ENCODE measurements around the gene CDH4.

The CDH4 gene

GRCh38 chr20:61559706-61560315 lies 307.8 kb downstream of the CDH4 start:
- Mint-ChIP-seq H3K36me3 (no peaks in the 10 kb centered on the region), H3K4me1 (no peaks in the 10 kb centered on the region), H3K9me3 (no peaks in the 10 kb centered on the region), H3K27ac (no peak overlapping the region), H3K4me3 (no peak overlapping the region)
- ATAC-seq (no peak), DNase-seq (ENCODE audit: low spot score in 2 of 2) (no peak)

DNA sequence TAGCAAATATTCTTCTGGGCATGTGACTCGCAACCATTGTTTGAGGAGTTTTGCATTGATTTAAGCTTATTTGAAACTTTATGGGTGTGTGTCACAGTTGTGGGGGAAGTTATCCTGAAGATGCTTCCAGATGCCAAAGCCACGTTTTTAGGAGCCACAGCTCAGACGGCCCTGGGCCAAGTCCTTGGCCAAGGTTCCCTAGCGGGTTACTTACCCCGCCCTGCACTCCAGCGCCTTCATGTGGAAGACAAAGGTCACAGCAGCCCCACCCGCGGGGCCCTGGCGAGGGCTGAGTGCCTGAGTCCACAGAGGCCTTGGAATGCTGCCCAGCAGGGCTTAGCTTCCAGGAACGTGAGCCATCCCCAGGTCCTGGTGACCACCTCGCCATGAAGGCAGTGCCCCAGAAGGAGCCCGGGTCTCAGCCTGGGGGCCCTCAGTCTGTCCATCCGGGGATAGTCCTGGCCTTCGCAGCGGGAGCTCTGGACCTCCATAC lies 308.3 kb downstream of the CDH4 start:
- no peaks in the 10 kb centered on the region for H3K9me3 Mint-ChIP-seq
- DNase-seq (ENCODE audit: low spot score in 2 of 2): no peak
- no peak overlapping the region for H3K4me3 Mint-ChIP-seq
- no peaks in the 10 kb centered on the region for H3K36me3 Mint-ChIP-seq
- H3K27ac Mint-ChIP-seq: no peak overlapping the region
- ATAC-seq: no peak
- H3K4me1 Mint-ChIP-seq: no peaks in the 10 kb centered on the region

DNA sequence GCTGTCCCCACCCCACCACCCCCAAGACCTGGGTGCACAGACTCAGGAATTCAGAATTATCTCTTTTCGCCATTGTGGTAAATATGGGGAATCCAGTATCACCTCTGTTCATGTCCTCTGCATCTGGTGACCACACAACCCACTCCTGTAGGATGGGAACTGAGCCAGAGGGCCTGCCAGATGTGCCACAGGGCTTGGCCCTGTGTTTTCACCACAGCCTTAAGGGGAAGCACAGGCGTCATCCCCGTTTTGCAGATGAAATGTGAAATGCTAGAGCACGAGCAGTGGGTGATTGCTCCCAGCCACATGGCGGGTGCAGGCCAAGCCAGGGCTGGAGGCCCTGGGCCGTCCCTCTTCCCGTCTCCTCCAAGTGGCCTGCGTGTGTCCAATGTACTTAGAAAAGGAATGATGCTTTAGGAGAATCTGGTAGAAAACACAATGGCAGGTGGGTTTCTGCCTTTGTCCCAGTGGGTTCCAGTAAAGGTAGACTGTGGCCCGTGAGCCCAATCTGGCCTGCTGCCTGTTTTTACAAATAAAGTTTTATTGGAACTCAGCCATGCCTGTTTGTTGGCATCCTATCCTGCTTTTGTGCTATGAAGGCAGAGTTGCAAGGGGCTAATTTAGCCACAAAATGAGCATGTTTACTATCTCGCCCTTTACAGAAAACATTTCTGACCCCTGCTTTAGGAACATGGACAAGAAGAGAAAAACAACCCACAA lies 309.2 kb downstream of the CDH4 start:
- no peaks in the 10 kb centered on the region for H3K36me3 Mint-ChIP-seq
- H3K4me3 Mint-ChIP-seq: no peak overlapping the region
- no peaks in the 10 kb centered on the region for H3K4me1 Mint-ChIP-seq
- DNase-seq (ENCODE audit: low spot score in 2 of 2) (no peak), ATAC-seq (no peak)
- no peak overlapping the region for H3K27ac Mint-ChIP-seq
- H3K9me3 Mint-ChIP-seq: no peaks in the 10 kb centered on the region

GRCh38 chr20:61562491-61562890 lies 310.4 kb downstream of the CDH4 start:
- Mint-ChIP-seq H3K4me3 (no peak overlapping the region), H3K27ac (no peak overlapping the region), H3K4me1 (no peaks in the 10 kb centered on the region), H3K36me3 (no peaks in the 10 kb centered on the region), H3K9me3 (no peaks in the 10 kb centered on the region)
- DNase-seq (ENCODE audit: low spot score in 2 of 2): no peak
- ATAC-seq: no peak

DNA sequence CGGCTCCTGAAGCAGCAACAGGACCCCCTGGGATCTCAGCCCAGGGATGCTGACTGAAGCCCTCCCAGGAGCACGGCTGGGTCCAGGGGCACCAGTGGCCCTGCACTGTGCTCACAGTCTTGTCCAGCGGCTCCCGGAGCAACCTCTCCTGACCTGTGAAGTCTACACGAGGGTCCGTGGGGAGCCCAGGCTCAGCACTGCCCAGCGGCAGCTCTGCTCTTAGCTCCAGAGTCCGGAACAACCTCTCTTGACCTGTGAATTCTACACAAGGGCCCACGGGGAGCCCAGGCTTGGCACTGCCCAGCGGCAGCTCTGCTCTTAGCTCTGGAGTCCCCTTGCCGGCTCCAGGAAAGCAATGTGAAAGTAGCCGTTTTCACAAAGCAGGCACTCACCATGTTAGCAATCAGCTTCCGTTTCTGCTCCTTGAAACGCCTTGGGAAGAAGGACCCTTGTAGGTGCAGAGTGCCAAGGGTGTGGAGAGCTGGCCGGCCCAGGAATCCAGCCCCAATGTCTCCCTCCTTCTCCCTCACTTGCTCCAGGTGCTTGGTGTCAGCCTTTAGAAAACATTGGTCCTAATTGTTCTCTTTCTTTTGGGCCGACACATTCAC lies 310.9 kb downstream of the CDH4 start:
- no peak for ATAC-seq
- Mint-ChIP-seq H3K27ac (no peak overlapping the region), H3K4me3 (no peak overlapping the region), H3K9me3 (no peaks in the 10 kb centered on the region), H3K4me1 (no peaks in the 10 kb centered on the region), H3K36me3 (no peaks in the 10 kb centered on the region)
- DNase-seq (ENCODE audit: low spot score in 2 of 2): no peak

GRCh38 chr20:61564628-61565027 lies 312.6 kb downstream of the CDH4 start:
- no peaks in the 10 kb centered on the region for H3K36me3 Mint-ChIP-seq
- no peaks in the 10 kb centered on the region for H3K9me3 Mint-ChIP-seq
- H3K27ac Mint-ChIP-seq: no peak overlapping the region
- H3K4me3 Mint-ChIP-seq: no peak overlapping the region
- ATAC-seq (no peak), DNase-seq (ENCODE audit: low spot score in 2 of 2) (no peak)
- no peaks in the 10 kb centered on the region for H3K4me1 Mint-ChIP-seq

- H3K27ac Mint-ChIP-seq: no peak overlapping the region
- H3K36me3 Mint-ChIP-seq: no peaks in the 10 kb centered on the region
- no peaks in the 10 kb centered on the region for H3K4me1 Mint-ChIP-seq
- no peaks in the 10 kb centered on the region for H3K9me3 Mint-ChIP-seq
- no peak overlapping the region for H3K4me3 Mint-ChIP-seq
- no peak for DNase-seq (ENCODE audit: low spot score in 2 of 2)
- ATAC-seq: no peak
Observed at GRCh38 chr20:61565791-61566190, 313.7 kb downstream of the CDH4 start.

GRCh38 chr20:61566691-61567090 lies 314.6 kb downstream of the CDH4 start:
- no peak overlapping the region for H3K27ac Mint-ChIP-seq
- no peak overlapping the region for H3K4me3 Mint-ChIP-seq
- ATAC-seq: no peak
- H3K9me3 Mint-ChIP-seq: no peaks in the 10 kb centered on the region
- no peaks in the 10 kb centered on the region for H3K36me3 Mint-ChIP-seq
- H3K4me1 Mint-ChIP-seq: no peaks in the 10 kb centered on the region
- DNase-seq (ENCODE audit: low spot score in 2 of 2): no peak

DNA sequence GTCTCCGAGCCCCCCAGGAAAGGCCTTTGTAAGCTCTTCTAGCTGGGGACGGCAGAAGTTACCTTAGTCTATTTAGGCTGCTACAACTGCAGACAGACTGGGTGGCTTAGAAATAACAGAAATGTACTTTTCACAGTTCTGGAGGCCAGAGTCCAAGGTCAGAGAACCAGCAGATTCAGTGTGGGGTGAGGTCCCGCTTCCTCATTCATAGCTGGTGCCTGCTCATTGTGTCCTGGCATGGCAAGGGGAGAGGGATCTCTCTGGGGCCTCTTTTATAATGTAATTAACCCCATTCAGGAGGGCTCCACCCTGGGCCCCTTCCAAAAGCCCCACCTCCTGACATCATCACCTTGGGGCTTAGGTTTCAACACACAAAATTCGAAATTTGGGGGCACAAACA lies 315.1 kb downstream of the CDH4 start:
- H3K27ac Mint-ChIP-seq: no peak overlapping the region
- H3K36me3 Mint-ChIP-seq: no peaks in the 10 kb centered on the region
- no peaks in the 10 kb centered on the region for H3K4me1 Mint-ChIP-seq
- no peak overlapping the region for H3K4me3 Mint-ChIP-seq
- H3K9me3 Mint-ChIP-seq: no peaks in the 10 kb centered on the region
- no peak for DNase-seq (ENCODE audit: low spot score in 2 of 2)
- no peak for ATAC-seq

DNA sequence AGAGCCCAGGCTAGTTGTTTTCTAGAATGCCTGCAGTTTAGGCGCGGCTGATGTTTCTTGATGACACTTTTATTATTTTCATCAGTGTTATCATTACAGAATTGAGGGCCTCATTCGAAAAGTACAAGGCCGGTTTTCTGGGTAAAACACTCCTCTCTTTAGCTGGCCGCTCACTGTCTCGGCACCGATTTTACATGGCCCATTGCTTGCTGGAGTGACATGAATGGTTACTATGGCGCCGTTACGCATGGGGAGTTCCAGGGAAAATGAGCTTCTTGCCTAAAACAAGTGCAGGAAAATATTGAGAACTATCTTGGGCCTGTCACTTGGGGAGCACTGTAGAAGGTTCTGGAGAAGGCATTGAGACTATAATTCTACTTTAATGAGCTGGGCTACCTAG lies 317.8 kb downstream of the CDH4 start:
- no peak overlapping the region for H3K27ac Mint-ChIP-seq
- H3K36me3 Mint-ChIP-seq: no peaks in the 10 kb centered on the region
- no peaks in the 10 kb centered on the region for H3K4me1 Mint-ChIP-seq
- no peaks in the 10 kb centered on the region for H3K9me3 Mint-ChIP-seq
- DNase-seq (ENCODE audit: low spot score in 2 of 2) (no peak), ATAC-seq (no peak)
- no peak overlapping the region for H3K4me3 Mint-ChIP-seq

- Mint-ChIP-seq H3K9me3 (no peaks in the 10 kb centered on the region), H3K36me3 (no peaks in the 10 kb centered on the region), H3K27ac (no peak overlapping the region), H3K4me3 (no peak overlapping the region), H3K4me1 (no peaks in the 10 kb centered on the region)
- DNase-seq (ENCODE audit: low spot score in 2 of 2) (no peak), ATAC-seq (no peak)
Observed at GRCh38 chr20:61570646-61571195, 318.7 kb downstream of the CDH4 start.

DNA sequence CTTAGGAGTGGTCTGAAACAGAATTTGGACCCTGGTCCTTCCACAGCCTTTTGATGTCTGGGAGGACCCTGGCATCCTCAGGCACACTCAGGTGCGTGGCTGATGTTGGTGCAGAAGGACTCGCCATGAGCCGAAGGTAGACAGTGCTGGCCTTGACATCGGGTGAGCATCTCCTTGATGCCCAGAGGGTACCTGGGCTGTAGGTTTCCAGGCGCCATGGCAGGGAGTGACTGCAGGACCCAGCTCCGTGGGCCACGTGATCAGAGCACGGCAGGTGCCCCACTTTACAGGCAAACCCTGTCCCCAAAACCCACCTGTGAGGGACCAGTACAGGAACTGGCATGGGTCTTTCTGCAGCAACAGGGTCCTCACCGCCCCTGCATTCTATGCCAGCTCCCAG lies 319.2 kb downstream of the CDH4 start:
- Mint-ChIP-seq H3K36me3 (no peaks in the 10 kb centered on the region), H3K4me1 (no peaks in the 10 kb centered on the region), H3K9me3 (no peaks in the 10 kb centered on the region), H3K4me3 (no peak overlapping the region), H3K27ac (no peak overlapping the region)
- ATAC-seq: no peak
- DNase-seq (ENCODE audit: low spot score in 2 of 2): no peak

DNA sequence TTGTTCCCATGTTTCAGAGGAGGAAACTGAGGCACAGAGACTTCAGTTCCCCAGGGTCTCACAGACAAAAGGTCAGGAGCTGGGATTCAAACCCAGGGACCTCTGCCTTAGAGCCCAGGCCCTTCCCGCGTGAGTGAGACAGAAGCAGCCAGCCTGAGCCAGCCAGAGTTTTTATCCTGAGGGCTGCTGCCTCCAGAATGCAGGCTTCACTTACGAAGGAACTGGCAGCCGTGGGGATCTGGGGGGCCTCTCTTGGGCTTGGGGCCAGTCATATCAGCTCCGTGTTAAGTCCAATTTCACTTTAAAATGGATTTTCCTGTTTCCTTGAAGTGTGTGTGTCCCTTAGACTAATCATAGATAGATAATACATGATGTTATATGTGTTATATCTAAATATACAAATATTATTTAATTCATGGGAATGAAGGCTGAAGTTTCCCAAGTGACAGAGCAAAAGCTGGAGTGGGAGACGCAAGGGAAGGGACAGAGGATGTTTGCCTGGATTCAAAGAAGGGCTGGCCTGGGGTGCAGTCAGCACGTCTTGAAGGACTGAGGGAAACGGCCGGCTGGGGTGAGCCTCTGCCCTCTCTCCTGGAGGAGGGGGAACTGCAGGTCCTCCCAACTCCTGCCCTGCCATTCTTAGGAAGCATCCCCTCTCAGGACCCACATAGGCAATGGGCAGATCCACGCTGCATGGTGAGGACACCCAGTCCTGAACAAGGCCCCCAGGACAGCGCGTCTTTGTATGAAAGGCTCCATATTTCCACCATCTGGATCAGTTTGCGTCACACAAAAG lies 320.1 kb downstream of the CDH4 start:
- no peak overlapping the region for H3K4me3 Mint-ChIP-seq
- DNase-seq (ENCODE audit: low spot score in 2 of 2) (no peak), ATAC-seq (no peak)
- H3K36me3 Mint-ChIP-seq: no peaks in the 10 kb centered on the region
- no peak overlapping the region for H3K27ac Mint-ChIP-seq
- no peaks in the 10 kb centered on the region for H3K4me1 Mint-ChIP-seq
- no peaks in the 10 kb centered on the region for H3K9me3 Mint-ChIP-seq

DNA sequence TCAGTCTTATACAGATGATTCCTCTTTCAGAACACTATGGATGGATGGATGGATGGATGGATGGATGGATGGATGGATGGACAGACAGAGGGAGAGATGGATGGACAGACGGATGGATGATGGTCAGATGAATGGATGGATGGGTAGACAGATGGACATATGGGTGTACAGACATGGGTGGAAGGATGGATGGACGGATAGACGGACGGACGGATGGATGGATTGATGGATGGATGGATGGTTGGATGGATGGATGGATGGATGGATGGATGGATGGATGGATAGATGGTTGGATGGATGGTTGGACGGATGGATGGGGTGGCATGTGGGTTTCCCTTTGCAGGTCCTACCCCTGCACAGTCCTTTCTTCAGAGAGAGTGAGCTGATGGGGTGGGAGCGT lies 320.7 kb downstream of the CDH4 start:
- no peaks in the 10 kb centered on the region for H3K36me3 Mint-ChIP-seq
- H3K4me1 Mint-ChIP-seq: no peaks in the 10 kb centered on the region
- H3K4me3 Mint-ChIP-seq: no peak overlapping the region
- no peak for ATAC-seq
- H3K27ac Mint-ChIP-seq: no peak overlapping the region
- no peak for DNase-seq (ENCODE audit: low spot score in 2 of 2)
- H3K9me3 Mint-ChIP-seq: no peaks in the 10 kb centered on the region

All from stimulated activated effector memory CD8-positive, alpha-beta T cell treated with anti-CD3 and anti-CD28 coated beads, Interleukin-12 subunit alpha, Interleukin-12 subunit beta, amount 100 ng/mL, for 72 hours (primary cell).